Prostate gland (tissue), 2 donors: ENCODE results near the gene SLC25A34. TPM values are rescaled to one million over a fixed set of nuclear protein-coding genes. Genes with fewer than 3 reads are reported as not detected.

ENCODE experiments used
- DNase-seq: peaks from one replicate; pipeline ENCODE4 v3.0.0-alpha.2; 2019; ENCODE audit warnings: low spot score
- H3K27ac ChIP-seq, 2 donors: fragments of 200-600 bp; sonication (generic); 2 replicates each; pipeline ENCODE4 v1.5.1; 2017 to 2019
- H3K27me3 ChIP-seq: fragments of 200-600 bp; sonication (generic); replicated peaks from 2 replicates; pipeline ENCODE4 v1.5.1; 2019; ENCODE audit not compliant: insufficient read depth
- H3K36me3 ChIP-seq, 2 donors: fragments of 200-600 bp; sonication (generic); 1 replicate in 1 of 2; 2 replicates in 1 of 2; pipeline versions ENCODE4 v1.5.1 to v1.8.1; 2017 to 2019
- H3K4me1 ChIP-seq: fragments of 200-600 bp; sonication (generic); replicated peaks from 2 replicates; pipeline ENCODE4 v1.5.1; 2019
- H3K4me3 ChIP-seq, 2 donors: fragments of 200-600 bp; sonication (generic); 2 replicates each; pipeline ENCODE4 v1.5.1; 2017 to 2019
- H3K9me3 ChIP-seq: fragments of 200-600 bp; sonication (generic); 2 replicates; pipeline ENCODE4 v1.5.1; 2017
- POLR2A ChIP-seq: fragments of 450-650 bp; IDR thresholded peaks from one replicate; pipeline ENCODE4 v1.6.1; 2016; ENCODE audit warnings: antibody characterized with exemption, mild to moderate bottlenecking
- POLR2AphosphoS5 ChIP-seq: sonication (generic); formaldehyde crosslinking; IDR thresholded peaks from one replicate; pipeline ENCODE4 v1.6.1; 2017; ENCODE audit warnings: antibody characterized with exemption
- WGBS: methylation state at CpG from one replicate; pipeline ENCODE4 v1.1.5; 2018; 5-methylcytosine and 5-hydroxymethylcytosine counted together
- intact Hi-C: fragments of 100-400 bp; cut with DNase I; formaldehyde crosslinking; loops from one replicate; pipeline ENCODE4 v1.14.2; 2022
- total RNA-seq, 2 donors: library from RNA; depleted of rRNA; stranded (reverse); fragments of >200 nt; gene quantifications; one replicate each; pipeline ENCODE4 v1.1.0, GENCODE V29; 2016
- TF ChIP-seq, protein P1 (sequence below), 4 experiments: fragments of 200-600 bp in 2 of 4; fragments of 450-650 bp in 2 of 4; sonication (generic) in 2 of 4; IDR thresholded peaks; 1 replicate in 3 of 4; 2 replicates in 1 of 4; pipeline ENCODE4 v1.5.1; 2016 to 2019; ENCODE audit warnings: antibody characterized with exemption in 4 of 4, mild to moderate bottlenecking in 2 of 4, moderate library complexity in 2 of 4

Gene SLC25A34
- total RNA-seq, 2 donors from 2014 or later: 1.1 to 1.4 TPM

DNA sequence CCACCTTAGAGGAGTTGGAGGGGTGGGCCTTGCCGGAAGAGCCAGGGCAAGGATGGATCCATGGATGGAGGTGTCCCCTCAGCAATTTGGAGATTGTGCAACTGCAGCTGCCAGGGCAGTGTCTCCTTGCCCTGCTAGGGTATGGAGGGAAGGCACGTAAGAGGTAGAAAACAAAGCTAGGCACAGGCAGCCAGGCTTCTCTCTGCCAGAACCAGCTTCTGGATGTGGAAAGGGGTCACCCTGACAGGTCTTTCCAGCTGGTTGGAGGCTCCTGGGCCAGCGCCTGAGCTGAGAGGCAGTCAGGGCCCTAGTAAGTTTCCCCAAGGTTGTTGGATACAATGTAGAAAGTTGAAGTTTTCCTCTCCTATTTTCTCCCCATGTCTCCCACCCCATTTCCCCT lies 15.2 kb upstream of the SLC25A34 start:
- Histone ChIP-seq H3K27ac (no peak overlapping the region), H3K27me3 (no peaks in the 10 kb centered on the region), H3K4me1 (no peaks in the 10 kb centered on the region), H3K4me3 (no peak overlapping the region), H3K9me3 (no peaks in the 10 kb centered on the region), H3K36me3 (peaks cover 3 to 6% of the 10 kb centered on the region in 2 donors)
- intact Hi-C loops: no loop called here
- TF ChIP-seq, protein P1, sequence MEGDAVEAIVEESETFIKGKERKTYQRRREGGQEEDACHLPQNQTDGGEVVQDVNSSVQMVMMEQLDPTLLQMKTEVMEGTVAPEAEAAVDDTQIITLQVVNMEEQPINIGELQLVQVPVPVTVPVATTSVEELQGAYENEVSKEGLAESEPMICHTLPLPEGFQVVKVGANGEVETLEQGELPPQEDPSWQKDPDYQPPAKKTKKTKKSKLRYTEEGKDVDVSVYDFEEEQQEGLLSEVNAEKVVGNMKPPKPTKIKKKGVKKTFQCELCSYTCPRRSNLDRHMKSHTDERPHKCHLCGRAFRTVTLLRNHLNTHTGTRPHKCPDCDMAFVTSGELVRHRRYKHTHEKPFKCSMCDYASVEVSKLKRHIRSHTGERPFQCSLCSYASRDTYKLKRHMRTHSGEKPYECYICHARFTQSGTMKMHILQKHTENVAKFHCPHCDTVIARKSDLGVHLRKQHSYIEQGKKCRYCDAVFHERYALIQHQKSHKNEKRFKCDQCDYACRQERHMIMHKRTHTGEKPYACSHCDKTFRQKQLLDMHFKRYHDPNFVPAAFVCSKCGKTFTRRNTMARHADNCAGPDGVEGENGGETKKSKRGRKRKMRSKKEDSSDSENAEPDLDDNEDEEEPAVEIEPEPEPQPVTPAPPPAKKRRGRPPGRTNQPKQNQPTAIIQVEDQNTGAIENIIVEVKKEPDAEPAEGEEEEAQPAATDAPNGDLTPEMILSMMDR (IDR thresholded peaks at IDR 0.05): no peak
- no peak for TF ChIP-seq POLR2A
- no peak for TF ChIP-seq POLR2AphosphoS5
- WGBS: 100% methylated on average over 3 of the region's 3 CpGs
- no peak for DNase-seq

DNA sequence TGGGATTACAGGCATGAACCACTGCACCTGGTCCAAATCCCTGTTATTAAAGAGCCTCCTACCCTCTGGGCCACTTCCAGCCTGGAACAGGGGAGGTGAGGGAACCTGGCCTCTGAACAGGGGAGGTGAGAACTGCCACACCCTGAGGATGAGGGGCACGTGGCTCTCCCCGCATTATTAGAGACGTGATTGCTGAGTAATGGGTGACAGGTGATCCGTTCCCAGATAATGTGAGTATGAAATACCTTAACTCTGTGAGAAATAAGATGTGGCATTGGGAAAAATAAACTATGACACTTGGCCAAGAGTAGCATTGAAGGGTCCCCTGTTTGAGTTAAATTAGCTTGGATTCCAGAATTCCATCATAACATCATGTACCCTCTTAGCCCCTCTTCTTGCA lies 13.6 kb upstream of the SLC25A34 start:
- Histone ChIP-seq H3K4me1 (no peaks in the 10 kb centered on the region), H3K9me3 (no peaks in the 10 kb centered on the region), H3K36me3 (peaks cover 3 to 16% of the 10 kb centered on the region in 2 donors), H3K27ac (no peak overlapping the region), H3K27me3 (no peaks in the 10 kb centered on the region), H3K4me3 (no peak overlapping the region)
- intact Hi-C loops: no loop called here
- TF ChIP-seq, protein P1 (IDR thresholded peaks at IDR 0.05): no peak
- TF ChIP-seq POLR2A (no peak), POLR2AphosphoS5 (no peak)
- WGBS: 89% methylated on average over 4 of the region's 4 CpGs
- DNase-seq: no peak

DNA sequence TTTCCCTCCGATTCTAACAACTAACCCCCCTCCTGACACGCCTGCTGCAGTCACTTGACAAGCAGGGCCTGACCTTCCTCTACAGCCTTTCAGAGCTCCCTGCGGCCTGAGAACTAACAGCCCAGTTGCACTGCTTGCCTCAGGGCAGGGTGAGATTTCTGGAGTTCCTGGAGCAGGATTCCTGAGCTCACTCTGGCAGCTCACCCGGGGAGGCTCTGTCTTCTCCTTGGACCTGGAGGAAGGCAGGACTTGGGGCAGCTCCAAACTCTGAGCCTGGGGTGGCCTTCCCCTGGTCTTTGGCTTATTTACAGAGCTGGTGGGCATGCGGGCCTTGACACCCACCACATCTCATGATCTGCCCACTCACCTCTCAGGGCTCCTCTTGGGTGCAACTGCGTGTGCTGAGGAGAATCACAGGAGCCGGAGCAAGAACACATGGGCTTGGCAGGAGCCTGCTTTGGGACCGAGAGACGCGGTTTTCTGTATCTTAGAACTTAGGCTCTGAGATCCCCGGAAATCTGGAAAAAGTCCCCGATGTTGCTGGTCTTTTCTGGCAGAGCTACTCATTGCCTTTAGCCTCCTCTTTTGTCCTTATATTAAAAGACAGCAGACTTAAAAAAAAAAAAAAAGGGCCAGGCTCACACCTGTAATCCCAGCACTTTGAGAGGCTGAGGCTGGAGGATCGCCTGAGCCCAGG lies 13.1 kb upstream of the SLC25A34 start:
- no peak overlapping the region for H3K27ac ChIP-seq

DNA sequence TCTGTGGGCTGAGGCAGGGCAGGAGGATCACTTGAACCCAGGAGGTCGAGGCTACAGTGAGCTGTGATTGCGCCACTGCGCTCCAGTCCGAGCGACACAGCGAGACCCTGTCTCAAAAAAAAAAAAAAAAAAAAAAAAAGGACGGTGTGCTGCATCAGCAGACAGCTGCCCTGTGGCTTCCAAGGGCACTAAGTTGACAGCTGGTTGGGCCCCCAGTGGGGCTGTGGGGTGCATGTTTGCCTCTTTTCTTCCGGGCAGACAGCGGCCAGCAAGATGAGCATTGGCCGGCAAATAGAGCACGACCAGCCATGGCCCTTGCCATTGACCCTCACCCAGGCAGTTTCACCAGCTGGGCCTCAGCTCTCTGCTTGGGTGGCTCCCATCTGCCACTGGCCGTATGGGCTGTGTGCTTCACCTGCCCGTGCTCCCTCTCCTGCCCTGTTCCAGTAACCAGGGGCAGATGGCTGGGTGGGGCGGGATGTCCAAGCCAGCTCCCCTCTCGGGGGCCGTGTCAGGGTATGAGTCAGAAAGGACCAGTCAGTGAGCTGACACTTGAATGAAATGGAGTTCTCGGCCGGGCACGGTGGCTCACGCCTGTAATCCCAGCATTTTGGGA lies 12.3 kb upstream of the SLC25A34 start:
- Histone ChIP-seq H3K36me3 (peaks cover 3 to 25% of the 10 kb centered on the region in 2 donors), H3K9me3 (no peaks in the 10 kb centered on the region), H3K27me3 (no peaks in the 10 kb centered on the region), H3K27ac (no peak overlapping the region), H3K4me3 (no peak overlapping the region), H3K4me1 (no peaks in the 10 kb centered on the region)
- no peak for DNase-seq
- intact Hi-C loops: no loop called here
- WGBS: 92% methylated on average over 20 of the region's 20 CpGs
- no peak for TF ChIP-seq POLR2AphosphoS5
- no peak for TF ChIP-seq POLR2A
- TF ChIP-seq, protein P1 (IDR thresholded peaks at IDR 0.05): no peak

More for the DNA sequence above, 13.1 kb upstream of the SLC25A34 start:
- Histone ChIP-seq H3K36me3 (peaks cover 3 to 21% of the 10 kb centered on the region in 2 donors), H3K9me3 (no peaks in the 10 kb centered on the region), H3K27me3 (no peaks in the 10 kb centered on the region), H3K4me3 (no peak overlapping the region), H3K4me1 (no peaks in the 10 kb centered on the region)
- no peak for DNase-seq
- 86% methylated on average over 13 of the region's 13 CpGs for WGBS
- TF ChIP-seq POLR2AphosphoS5 (no peak), POLR2A (no peak)
- TF ChIP-seq, protein P1 (IDR thresholded peaks at IDR 0.05): no peak
- intact Hi-C loops: no loop called here
